ENCODE measurements around the gene ICE2. TPM values are rescaled to one million over a fixed set of nuclear protein-coding genes. Genes with fewer than 3 reads are reported as not detected.

Gene ICE2
- total and polyA plus RNA-seq, 11 donors, result 8.4 to 28.8 (median 21.6) TPM

GRCh38 chr15:60509470-60509869 lies 30.5 kb upstream of the ICE2 start:
- Histone ChIP-seq H3K4me1 (peaks cover 0 to 35% (median 22%) of the 10 kb centered on the region in 12 donors), H3K27ac (no peak overlapping the region), H3K27me3 (no peaks in the 10 kb centered on the region), H3K9me3 (no peaks in the 10 kb centered on the region), H3K36me3 (peaks cover 0 to 55% (median 32%) of the 10 kb centered on the region in 9 donors), H3K4me3 (no peak overlapping the region)
- TF ChIP-seq, protein P1, sequence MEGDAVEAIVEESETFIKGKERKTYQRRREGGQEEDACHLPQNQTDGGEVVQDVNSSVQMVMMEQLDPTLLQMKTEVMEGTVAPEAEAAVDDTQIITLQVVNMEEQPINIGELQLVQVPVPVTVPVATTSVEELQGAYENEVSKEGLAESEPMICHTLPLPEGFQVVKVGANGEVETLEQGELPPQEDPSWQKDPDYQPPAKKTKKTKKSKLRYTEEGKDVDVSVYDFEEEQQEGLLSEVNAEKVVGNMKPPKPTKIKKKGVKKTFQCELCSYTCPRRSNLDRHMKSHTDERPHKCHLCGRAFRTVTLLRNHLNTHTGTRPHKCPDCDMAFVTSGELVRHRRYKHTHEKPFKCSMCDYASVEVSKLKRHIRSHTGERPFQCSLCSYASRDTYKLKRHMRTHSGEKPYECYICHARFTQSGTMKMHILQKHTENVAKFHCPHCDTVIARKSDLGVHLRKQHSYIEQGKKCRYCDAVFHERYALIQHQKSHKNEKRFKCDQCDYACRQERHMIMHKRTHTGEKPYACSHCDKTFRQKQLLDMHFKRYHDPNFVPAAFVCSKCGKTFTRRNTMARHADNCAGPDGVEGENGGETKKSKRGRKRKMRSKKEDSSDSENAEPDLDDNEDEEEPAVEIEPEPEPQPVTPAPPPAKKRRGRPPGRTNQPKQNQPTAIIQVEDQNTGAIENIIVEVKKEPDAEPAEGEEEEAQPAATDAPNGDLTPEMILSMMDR (IDR thresholded peaks at IDR 0.05), result no peak
- no peak for TF ChIP-seq POLR2A (IDR thresholded peaks at IDR 0.05)
- intact Hi-C loops (cut with DNase I), result loop anchor here in 8 of 10 donors (2.0 to 10.0 kb wide), 9 partner anchors 65 to 1325 kb away; no protein-coding TSS in a partner anchor
- DNase-seq (no peak), ATAC-seq (no peak)
- 61 to 69% (median 67%) methylated on average over 3 of the region's 3 CpGs for WGBS, 4 donors

- WGBS, 4 donors, result 94 to 99% (median 97%) methylated on average over 4 of the region's 4 CpGs
- Histone ChIP-seq H3K27ac (no peak overlapping the region), H3K9me3 (no peaks in the 10 kb centered on the region), H3K36me3 (peaks cover 0 to 54% (median 29%) of the 10 kb centered on the region in 9 donors), H3K27me3 (no peaks in the 10 kb centered on the region), H3K4me3 (no peak overlapping the region), H3K4me1 (peaks cover 0 to 35% (median 22%) of the 10 kb centered on the region in 12 donors)
- intact Hi-C loops (cut with DNase I), result loop anchor here in 8 of 10 donors (2.0 to 10.0 kb wide), 9 partner anchors 66 to 1326 kb away; no protein-coding TSS in a partner anchor
- TF ChIP-seq, protein P1 (IDR thresholded peaks at IDR 0.05), result no peak
- TF ChIP-seq POLR2A (IDR thresholded peaks at IDR 0.05), result no peak
- no peak for DNase-seq
- ATAC-seq, result no peak
These were observed 29.5 kb upstream of the ICE2 start for GRCh38 chr15:60508442-60508841.

DNA sequence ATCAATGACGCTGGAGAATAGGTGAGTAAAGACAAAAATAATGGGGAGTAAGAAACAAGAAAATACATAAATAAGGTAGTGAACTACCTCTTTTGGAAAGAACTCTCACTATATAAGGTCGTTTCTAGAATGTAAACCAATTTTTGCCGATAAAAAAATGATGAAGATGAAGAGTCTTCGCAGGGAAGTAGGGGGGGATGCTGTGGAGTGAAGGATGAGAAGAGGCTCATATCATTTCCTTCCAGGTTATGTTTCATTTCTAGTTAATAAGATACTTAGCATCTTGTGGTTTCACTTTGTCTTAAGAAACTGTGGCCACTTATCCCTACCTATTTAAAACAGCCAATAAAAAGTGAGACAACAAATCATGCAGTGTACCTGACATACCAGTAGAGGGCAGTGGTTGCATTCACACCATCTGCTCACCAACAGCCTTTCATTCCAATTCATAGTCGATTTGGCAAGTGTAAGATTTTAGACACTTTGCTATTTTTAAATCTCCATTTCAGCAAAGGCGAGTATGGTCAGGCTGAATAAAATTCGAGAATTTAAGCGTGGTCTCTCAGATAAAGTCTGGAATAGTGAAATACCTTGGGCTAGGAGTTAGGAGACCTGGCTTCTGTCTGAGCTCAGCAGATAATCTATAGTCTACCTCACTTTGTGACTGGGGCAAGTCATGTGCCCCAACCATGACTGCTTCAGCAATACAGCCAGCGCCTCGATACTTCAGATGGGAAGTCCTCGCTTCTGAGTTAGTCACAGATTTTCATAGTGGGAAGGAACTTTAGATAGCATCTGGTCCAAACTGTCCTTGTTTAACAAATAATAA lies 28.9 kb upstream of the ICE2 start:
- DNase-seq, result peak in 2 of 5 donors; percentile 32 to 41
- H3K36me3 ChIP-seq, result peaks cover 0 to 54% (median 29%) of the 10 kb centered on the region in 9 donors
- TF ChIP-seq, protein P1 (IDR thresholded peaks at IDR 0.05), result peak; percentile 89 to 96 (median 93)
- no peak for TF ChIP-seq POLR2A (IDR thresholded peaks at IDR 0.05)
- no peak overlapping the region for H3K4me3 ChIP-seq
- H3K27me3 ChIP-seq, result no peaks in the 10 kb centered on the region
- H3K4me1 ChIP-seq, result peaks cover 0 to 35% (median 22%) of the 10 kb centered on the region in 12 donors
- intact Hi-C loops (cut with DNase I), result loop anchor here in 8 of 10 donors (2.0 to 10.0 kb wide), 9 partner anchors 67 to 1327 kb away; no protein-coding TSS in a partner anchor
- H3K27ac ChIP-seq, result no peak overlapping the region
- no peaks in the 10 kb centered on the region for H3K9me3 ChIP-seq
- WGBS, 4 donors, result 46 to 54% (median 49%) methylated on average over 11 of the region's 11 CpGs
- peak; percentile 61 to 75 (median 74) for ATAC-seq

DNA sequence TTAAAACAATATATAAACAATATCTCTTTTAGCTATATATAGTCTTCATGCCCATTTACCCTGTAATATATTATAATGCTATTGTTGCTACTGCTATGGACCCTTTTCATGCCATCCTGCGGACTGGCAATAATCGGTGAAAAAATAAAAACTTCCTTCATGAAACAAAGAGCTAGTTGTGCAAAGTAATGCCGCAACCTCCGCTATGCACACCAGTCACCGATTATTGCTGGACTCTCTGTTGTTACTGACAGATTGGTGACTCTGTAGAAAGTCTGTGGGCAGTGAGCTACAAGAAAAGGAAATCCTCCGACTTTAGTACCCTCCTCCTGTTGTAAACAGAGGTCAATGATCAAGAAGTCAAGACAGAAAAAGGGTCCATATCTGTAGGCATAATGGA lies 17.9 kb upstream of the ICE2 start:
- intact Hi-C loops (cut with DNase I), result no loop called here
- H3K36me3 ChIP-seq, result peaks cover 0 to 93% (median 53%) of the 10 kb centered on the region in 9 donors
- TF ChIP-seq, protein P1 (IDR thresholded peaks at IDR 0.05), result no peak
- no peak for TF ChIP-seq POLR2A (IDR thresholded peaks at IDR 0.05)
- no peaks in the 10 kb centered on the region for H3K9me3 ChIP-seq
- ATAC-seq, result no peak
- WGBS, 4 donors, result 90 to 94% (median 92%) methylated on average over 6 of the region's 6 CpGs
- no peaks in the 10 kb centered on the region for H3K27me3 ChIP-seq
- no peak overlapping the region for H3K27ac ChIP-seq
- no peak for DNase-seq
- no peak overlapping the region for H3K4me3 ChIP-seq
- no peaks in the 10 kb centered on the region for H3K4me1 ChIP-seq
